Ishikawa (cell line): Measurements from ENCODE around the gene C11orf24.

Experiments
- CEBPB ChIP-seq: IDR thresholded peaks from 2 replicates; pipeline ENCODE4 v1.6.1; 2012
- CREB1 ChIP-seq: IDR thresholded peaks from 2 replicates; pipeline ENCODE4 v1.6.1; 2012; ENCODE audit warnings: low read depth
- EGR1 ChIP-seq: IDR thresholded peaks from 2 replicates; pipeline ENCODE4 v1.6.1; 2012
- EP300 ChIP-seq: IDR thresholded peaks from 2 replicates; pipeline ENCODE4 v1.6.1; 2012; ENCODE audit warnings: borderline replicate concordance
- FOXM1 ChIP-seq: IDR thresholded peaks from 2 replicates; pipeline ENCODE4 v1.6.1; 2012; ENCODE audit warnings: low read depth, borderline replicate concordance
- NFIC ChIP-seq: IDR thresholded peaks from 2 replicates; pipeline ENCODE4 v1.6.1; 2012
- RAD21 ChIP-seq: IDR thresholded peaks from 2 replicates; pipeline ENCODE4 v1.6.1; 2012; ENCODE audit warnings: low read depth
- TAF1 ChIP-seq: IDR thresholded peaks from 2 replicates; pipeline ENCODE4 v1.6.1; 2012; ENCODE audit warnings: low read depth, mild to moderate bottlenecking
- TCF12 ChIP-seq: IDR thresholded peaks from 2 replicates; pipeline ENCODE4 v1.6.1; 2012; ENCODE audit warnings: low read depth
- TEAD4 ChIP-seq: IDR thresholded peaks from 2 replicates; pipeline ENCODE4 v1.6.1; 2012
- YY1 ChIP-seq: IDR thresholded peaks from 2 replicates; pipeline ENCODE4 v1.6.1; 2012; ENCODE audit warnings: low read depth
- ZBTB7A ChIP-seq: IDR thresholded peaks from 2 replicates; pipeline ENCODE4 v1.6.1; 2012; ENCODE audit warnings: low read depth
- TF ChIP-seq, protein P1 (sequence below): IDR thresholded peaks from 2 replicates; pipeline ENCODE4 v1.6.1; 2012
- TF ChIP-seq, protein P2 (sequence below): IDR thresholded peaks from 2 replicates; pipeline ENCODE4 v1.6.1; 2012; ENCODE audit warnings: low read depth, mild to moderate bottlenecking
- TF ChIP-seq, protein P3 (sequence below): IDR thresholded peaks from 2 replicates; pipeline ENCODE4 v1.6.1; 2012

C11orf24 gene

DNA sequence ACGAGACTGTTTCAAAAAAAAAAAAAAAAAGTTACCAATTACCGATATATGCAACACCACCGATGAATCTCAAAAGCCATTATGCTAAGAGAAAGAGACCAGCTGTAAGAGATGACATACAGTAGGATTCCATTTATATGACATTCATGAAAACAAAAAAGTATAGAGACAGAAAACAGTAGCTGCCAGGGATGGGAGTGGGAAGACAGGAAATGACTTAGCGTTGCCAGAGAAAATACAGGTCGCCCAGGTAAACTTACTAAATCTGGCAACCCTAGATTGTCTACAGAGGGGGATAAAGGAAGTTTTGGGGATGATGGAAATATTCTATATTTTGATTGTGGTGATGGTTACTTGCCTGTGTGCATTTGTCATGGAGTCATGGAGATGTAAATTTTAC lies 7.9 kb upstream of the C11orf24 start:
- TF ChIP-seq, protein P1, sequence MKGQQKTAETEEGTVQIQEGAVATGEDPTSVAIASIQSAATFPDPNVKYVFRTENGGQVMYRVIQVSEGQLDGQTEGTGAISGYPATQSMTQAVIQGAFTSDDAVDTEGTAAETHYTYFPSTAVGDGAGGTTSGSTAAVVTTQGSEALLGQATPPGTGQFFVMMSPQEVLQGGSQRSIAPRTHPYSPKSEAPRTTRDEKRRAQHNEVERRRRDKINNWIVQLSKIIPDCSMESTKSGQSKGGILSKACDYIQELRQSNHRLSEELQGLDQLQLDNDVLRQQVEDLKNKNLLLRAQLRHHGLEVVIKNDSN: no peak
- TF ChIP-seq, protein P2, sequence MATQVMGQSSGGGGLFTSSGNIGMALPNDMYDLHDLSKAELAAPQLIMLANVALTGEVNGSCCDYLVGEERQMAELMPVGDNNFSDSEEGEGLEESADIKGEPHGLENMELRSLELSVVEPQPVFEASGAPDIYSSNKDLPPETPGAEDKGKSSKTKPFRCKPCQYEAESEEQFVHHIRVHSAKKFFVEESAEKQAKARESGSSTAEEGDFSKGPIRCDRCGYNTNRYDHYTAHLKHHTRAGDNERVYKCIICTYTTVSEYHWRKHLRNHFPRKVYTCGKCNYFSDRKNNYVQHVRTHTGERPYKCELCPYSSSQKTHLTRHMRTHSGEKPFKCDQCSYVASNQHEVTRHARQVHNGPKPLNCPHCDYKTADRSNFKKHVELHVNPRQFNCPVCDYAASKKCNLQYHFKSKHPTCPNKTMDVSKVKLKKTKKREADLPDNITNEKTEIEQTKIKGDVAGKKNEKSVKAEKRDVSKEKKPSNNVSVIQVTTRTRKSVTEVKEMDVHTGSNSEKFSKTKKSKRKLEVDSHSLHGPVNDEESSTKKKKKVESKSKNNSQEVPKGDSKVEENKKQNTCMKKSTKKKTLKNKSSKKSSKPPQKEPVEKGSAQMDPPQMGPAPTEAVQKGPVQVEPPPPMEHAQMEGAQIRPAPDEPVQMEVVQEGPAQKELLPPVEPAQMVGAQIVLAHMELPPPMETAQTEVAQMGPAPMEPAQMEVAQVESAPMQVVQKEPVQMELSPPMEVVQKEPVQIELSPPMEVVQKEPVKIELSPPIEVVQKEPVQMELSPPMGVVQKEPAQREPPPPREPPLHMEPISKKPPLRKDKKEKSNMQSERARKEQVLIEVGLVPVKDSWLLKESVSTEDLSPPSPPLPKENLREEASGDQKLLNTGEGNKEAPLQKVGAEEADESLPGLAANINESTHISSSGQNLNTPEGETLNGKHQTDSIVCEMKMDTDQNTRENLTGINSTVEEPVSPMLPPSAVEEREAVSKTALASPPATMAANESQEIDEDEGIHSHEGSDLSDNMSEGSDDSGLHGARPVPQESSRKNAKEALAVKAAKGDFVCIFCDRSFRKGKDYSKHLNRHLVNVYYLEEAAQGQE: no peak
- TF ChIP-seq TEAD4 (no peak), EP300 (no peak)
- TF ChIP-seq, protein P3, sequence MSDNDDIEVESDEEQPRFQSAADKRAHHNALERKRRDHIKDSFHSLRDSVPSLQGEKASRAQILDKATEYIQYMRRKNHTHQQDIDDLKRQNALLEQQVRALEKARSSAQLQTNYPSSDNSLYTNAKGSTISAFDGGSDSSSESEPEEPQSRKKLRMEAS: no peak

DNA sequence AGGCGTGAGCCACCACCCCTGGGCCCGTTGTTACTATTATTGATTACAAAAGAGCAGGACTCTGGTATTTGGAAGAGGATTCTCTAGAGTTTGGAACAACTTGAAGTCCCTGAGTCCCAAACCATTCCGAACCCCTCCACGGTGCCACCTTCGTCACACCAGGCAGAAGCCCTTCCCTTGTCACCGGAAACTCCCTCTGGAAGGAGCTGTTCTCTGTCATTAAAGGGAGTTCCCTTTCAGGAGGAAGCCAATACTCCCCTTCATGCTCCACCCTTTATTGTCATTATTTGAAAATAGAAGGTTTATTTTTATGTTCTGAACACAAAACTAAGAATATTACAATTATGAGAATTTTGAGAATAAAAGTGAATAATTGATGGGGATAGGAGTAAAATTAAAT lies 5.1 kb upstream of the C11orf24 start:
- TF ChIP-seq RAD21 (no peak), TEAD4 (no peak), CREB1 (no peak), EP300 (no peak)
- TF ChIP-seq, protein P3: no peak
- TF ChIP-seq, protein P2: no peak

DNA sequence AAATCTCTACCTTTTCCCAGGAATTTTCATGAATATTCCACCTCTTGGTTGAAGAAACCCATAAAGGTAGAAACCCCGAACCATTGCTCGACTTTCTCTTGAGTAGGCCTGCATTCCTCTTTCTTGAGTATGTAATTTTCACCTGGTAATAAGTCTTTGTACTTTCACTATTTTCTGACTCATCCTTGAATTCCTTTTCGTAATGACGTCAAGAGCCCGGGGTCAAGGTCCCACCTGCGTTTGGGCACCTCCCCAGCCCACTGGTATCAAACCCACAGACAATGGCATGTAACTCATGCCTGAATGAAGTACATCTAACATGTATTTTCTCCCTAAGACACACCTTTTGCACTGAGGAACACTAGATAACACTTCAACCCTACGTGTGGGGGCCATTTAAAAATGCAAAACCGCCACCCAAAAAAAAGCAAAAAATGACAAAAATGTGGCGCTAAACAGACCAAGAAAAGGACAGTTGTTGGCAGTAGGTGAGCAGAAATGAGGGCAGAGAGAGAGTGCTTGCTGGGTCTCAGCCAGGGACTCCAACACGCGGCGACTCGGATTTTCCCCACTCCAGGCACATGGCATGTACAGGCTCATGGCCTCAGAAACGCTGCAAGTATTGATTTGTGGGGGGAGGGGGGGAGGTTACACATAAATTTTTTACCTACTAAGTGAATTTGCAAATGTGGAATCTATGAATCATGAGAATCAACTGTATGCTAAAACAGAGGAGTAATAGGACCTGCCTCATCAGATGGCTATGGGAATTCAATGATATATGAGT lies 4.1 kb upstream of the C11orf24 start:
- TF ChIP-seq TEAD4 (no peak), NFIC (no peak), EGR1 (no peak), YY1 (no peak), ZBTB7A (no peak), TAF1 (no peak), CREB1 (no peak), FOXM1 (no peak), CEBPB (no peak), RAD21 (no peak), TCF12 (no peak)
- TF ChIP-seq, protein P3: no peak

DNA sequence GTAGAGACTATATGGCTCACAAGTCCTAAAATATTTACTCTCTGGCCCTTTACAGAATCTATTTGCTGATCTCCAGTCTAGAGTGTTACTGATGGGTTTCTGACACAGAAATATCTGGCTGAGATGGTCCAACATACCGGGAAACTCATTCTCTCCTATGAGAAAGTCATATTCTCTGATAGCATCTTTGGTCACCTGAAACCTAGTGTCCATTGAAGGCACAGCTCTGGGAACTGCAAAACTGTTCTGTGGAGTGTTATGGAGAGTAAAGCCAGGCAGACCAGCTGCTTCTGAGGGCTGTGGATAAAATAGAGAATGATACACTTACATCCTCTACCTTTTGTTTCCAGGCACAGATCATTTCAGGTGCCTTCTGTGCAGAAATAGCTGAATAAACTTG lies 2.5 kb upstream of the C11orf24 start:
- TF ChIP-seq, protein P1: no peak
- TF ChIP-seq ZBTB7A: no peak
- TF ChIP-seq, protein P3: no peak
- TF ChIP-seq RAD21: no peak
- no peak for TF ChIP-seq TEAD4
- no peak for TF ChIP-seq EP300
- TF ChIP-seq, protein P2: no peak
- no peak for TF ChIP-seq YY1
